ENCODE results near the gene STX8.

Gene STX8

GRCh38 chr17:9225305-9226101 lies 350.1 kb downstream of the STX8 start:
- FAIRE-seq (no peak), DNase-seq (ENCODE audit: insufficient read length, low spot score) (no peak)
- TF ChIP-seq CTCF (IDR thresholded peaks at IDR 0.05; ENCODE audit: insufficient read depth, missing control alignments) = no peak

DNA sequence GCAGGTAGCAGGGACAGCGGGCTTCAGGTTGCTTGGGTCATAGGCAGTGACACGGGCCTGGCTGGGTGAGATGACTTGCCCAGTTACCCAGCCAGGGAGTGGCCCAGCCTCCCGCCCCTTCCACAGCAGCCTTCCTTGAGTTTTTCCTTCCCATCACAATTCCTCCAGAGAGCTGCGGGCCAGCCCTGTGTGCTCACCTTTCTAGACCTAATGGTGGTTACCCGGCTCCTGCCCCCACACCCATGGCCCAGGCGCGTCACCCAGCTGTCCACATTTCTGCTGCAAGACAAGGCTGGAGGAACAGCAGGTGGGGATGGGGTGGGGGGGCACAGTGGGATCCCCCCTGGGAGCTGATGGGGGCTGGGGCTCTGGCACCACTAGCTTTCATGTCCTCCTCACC lies 351.1 kb downstream of the STX8 start:
- no peak for TF ChIP-seq CTCF (IDR thresholded peaks at IDR 0.05; ENCODE audit: insufficient read depth, missing control alignments)
- no peak for FAIRE-seq
- DNase-seq (ENCODE audit: insufficient read length, low spot score) = no peak

GRCh38 chr17:9223531-9223930 lies 352.1 kb downstream of the STX8 start:
- TF ChIP-seq CTCF (IDR thresholded peaks at IDR 0.05; ENCODE audit: insufficient read depth, missing control alignments) = no peak
- FAIRE-seq (no peak), DNase-seq (ENCODE audit: insufficient read length, low spot score) (no peak)

GRCh38 chr17:9221922-9222180 lies 353.8 kb downstream of the STX8 start:
- FAIRE-seq = no peak

DNA sequence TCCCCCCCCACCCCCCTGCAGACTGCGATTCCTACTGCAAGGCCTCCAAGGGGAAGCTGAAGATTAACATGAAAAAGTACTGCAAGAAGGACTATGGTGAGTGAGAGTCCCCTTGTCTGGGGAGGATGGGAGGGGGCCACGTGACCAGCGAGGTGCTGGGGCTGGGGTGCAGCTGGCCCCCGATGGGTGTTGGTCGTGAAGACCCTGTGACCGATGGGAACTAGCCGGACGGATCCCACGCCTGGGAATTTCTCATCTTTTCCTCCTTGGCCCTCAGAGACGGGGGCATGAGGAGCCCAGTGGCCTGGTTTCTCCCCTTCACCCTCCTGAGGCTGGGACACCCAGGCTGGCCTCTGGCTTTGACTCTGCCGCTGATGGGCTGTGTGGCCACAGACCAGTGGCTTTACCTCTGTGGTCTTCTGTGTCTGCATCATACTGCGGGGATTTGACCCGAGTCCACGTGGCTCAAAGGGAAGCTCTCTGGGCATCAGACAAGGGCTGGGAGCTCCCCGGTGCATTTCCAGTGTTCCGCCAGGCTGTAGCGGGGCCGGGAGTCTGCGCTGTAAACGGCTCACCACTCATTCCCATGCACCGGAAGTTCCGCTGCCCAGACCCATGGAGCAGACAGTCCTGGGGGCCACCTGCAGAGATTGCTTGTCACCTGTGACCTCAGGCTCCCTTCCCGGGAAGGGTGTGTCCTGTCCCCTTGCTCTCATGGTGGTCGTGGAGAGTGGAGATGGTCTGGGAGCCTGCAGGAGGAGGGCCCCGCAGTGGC lies 354.3 kb downstream of the STX8 start:
- FAIRE-seq = no peak

More at GRCh38 chr17:9221922-9222180, 353.8 kb downstream of the STX8 start:
- no peak for DNase-seq (ENCODE audit: insufficient read length, low spot score)
- TF ChIP-seq CTCF (IDR thresholded peaks at IDR 0.05; ENCODE audit: insufficient read depth, missing control alignments) = no peak

DNA sequence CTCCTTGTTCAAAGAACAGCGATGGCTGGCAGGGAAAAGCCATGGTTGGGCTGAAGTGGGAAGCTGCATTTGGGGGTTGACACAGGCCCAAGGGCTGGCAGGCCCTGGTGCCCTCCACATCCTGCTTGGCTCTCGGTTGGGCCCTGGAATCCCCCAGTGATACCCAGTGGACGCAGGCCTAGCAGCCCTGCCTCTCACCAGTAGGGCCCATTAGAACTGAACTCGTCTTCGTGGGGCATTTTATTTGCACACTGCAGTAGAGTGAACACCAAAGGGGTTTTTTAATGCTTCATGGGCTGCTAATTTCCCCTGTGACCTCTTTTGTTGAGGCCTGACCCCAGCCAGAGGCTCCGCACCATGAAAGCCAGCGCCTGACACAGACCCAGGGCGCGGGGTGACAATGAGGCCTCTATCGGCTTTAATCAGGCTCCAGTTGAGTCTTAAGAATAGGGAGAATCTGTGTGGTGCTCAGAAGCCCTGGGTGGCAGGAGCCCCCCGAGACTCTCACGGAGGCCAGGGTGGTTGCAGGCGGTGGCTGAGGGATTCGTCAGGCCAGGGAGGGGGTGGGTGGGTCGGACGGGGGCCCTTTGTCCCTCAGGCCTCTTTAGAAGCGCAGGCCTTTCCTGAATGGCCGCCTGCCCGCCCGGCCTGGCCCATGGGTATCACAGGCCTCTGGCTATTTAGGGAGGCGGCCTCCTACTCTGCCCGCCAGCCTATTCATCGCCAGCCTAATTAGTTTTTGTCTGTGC lies 355.0 kb downstream of the STX8 start:
- FAIRE-seq = no peak
- DNase-seq (ENCODE audit: insufficient read length, low spot score) = no peak
- TF ChIP-seq CTCF (IDR thresholded peaks at IDR 0.05; ENCODE audit: insufficient read depth, missing control alignments) = no peak

More for the DNA sequence above, 354.3 kb downstream of the STX8 start:
- no peak for TF ChIP-seq CTCF (IDR thresholded peaks at IDR 0.05; ENCODE audit: insufficient read depth, missing control alignments)
- no peak for DNase-seq (ENCODE audit: insufficient read length, low spot score)
